Measurements from ENCODE around the gene HSPA12A. TPM values are rescaled to one million over a fixed set of nuclear protein-coding genes. Genes with fewer than 3 reads are reported as not detected.

HSPA12A gene
- total RNA-seq, 1 experiment from 2014 or later: 11.0 TPM

GRCh38 chr10:116630020-116630419 lies 112.3 kb downstream of the HSPA12A start:
- no peak for DNase-seq (ENCODE audit: low read depth)

DNA sequence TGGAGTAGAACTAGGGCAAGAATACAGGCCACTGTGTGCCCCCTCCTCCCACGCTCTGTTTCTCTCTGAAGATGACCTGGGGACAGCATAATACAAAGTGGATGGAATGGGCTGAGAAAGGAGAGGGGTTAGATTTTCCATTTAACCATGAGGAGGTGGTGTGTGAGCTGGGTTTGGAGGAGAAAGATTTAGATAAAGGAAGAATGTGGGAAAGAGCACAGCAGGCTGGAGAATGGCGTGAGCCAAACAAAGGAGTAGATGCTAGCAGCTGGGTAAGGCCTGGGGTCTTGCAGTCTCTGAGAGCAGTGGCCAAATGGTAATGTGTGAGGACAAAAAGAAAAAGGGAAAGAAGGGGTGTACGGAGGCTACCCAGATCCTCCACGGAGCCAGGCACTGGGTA lies 113.0 kb downstream of the HSPA12A start:
- no peak for DNase-seq (ENCODE audit: low read depth)

- DNase-seq (ENCODE audit: low read depth): peak; percentile 51
These were observed 114.9 kb downstream of the HSPA12A start for GRCh38 chr10:116627386-116627933.

DNA sequence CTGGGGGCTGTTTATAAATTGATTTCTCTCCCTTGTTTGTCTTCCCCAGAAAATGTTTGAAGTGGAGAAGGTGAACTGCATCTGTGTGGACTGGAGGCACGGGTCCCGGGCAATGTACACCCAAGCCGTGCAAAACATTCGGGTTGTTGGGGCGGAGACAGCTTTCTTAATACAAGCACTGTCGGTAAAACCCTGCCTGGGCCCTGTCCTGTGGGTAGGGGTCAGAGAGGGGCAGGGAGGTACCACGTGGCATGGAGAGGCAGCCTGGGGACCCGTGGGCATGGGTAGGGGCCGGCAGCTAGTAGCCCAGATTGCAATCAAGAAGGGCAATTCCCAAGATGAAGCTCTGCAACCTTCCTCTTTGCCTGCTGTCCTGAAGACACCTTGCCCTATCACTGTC lies 115.6 kb downstream of the HSPA12A start:
- DNase-seq (ENCODE audit: low read depth): no peak

- no peak for DNase-seq (ENCODE audit: low read depth)
These were observed 116.5 kb downstream of the HSPA12A start for GRCh38 chr10:116625845-116626244.

GRCh38 chr10:116621934-116622655 lies 120.3 kb downstream of the HSPA12A start:
- no peak for DNase-seq (ENCODE audit: low read depth)

- DNase-seq (ENCODE audit: low read depth): no peak
These were observed 120.9 kb downstream of the HSPA12A start for GRCh38 chr10:116621476-116621875.

Other genes starting within 250 kb of the HSPA12A start
- gene PNLIP, start 196.6 kb downstream of the HSPA12A start, total RNA-seq (2014; rRNA removed; shearing (Covaris generic)): not detected in 2 replicates
- gene PNLIPRP1, start 151.6 kb downstream of the HSPA12A start, total RNA-seq (2014; rRNA removed; shearing (Covaris generic)): not detected in 2 replicates
- not detected in 2 replicates for gene PNLIPRP2, start 121.6 kb downstream of the HSPA12A start, total RNA-seq (2014; rRNA removed; shearing (Covaris generic))
- gene ENO4, start 106.9 kb upstream of the HSPA12A start, total RNA-seq (2014; rRNA removed; shearing (Covaris generic)): under 0.01 and 0.80 TPM in 2 replicates

Measured in Daoy (cell line).